ENCODE results near the gene UTP11. TPM values are rescaled to one million over a fixed set of nuclear protein-coding genes. Genes with fewer than 3 reads are reported as not detected.

UTP11 gene
- total RNA-seq, 1 experiment from 2014 or later: 53.8 TPM

DNA sequence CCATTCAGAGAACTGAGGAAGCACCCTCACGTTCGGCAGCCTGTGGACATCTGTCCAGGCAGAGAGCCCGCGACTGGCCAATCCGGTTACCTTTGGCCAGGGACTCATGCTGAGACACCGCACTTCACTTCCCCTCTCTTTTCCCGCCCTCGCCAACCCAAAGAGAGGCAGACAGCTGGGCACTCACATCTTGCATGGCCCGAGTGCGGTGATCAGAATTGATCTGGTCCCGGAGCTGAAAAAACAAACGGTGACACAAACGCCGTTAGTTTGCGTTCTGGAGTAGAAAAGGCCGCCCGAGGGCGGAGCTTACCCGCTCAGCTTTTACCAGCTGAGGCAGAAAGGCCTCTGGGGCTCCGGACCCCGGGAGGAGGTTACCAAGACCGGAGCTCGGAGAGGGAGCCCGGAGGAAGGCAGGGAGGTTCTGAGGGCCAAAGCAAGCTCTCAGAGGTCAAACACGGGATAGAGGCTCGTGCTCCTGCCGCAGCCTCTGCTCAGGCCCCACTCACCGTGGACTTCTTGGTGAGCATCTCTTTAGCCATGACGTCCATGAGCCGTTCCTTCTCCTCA is 23.1 kb upstream of the UTP11 start:
- CTCF ChIA-PET: interaction anchor here (0.6 to 0.7 kb wide), 2 partner anchors 58 to 847 kb away, joined by 4 to 6 read pairs; no protein-coding TSS in a partner anchor
- ATAC-seq (peak; percentile 50), DNase-seq (ENCODE audit: low read depth, low spot score) (no peak)
- Histone ChIP-seq H3K9me3 (ENCODE audit: control insufficient read depth, insufficient read depth, low read depth, low read length) (no peaks in the 10 kb centered on the region), H3K4me3 (ENCODE audit: low read depth in 2 of 2, low read length in 2 of 2) (peak overlapping the region; percentile 68 to 85), H3K27me3 (ENCODE audit: control insufficient read depth, insufficient read depth, low read length) (no peaks in the 10 kb centered on the region), H3K27ac (ENCODE audit: low read length) (peak overlapping the region; percentile 91), H3K4me1 (ENCODE audit: control insufficient read depth, insufficient read depth, low read length) (peaks cover 10% of the 10 kb centered on the region), H3K36me3 (ENCODE audit: control insufficient read depth, insufficient read depth, low read length) (peaks cover 8% of the 10 kb centered on the region)
- POLR2A ChIA-PET: interaction anchor here (0.6 kb wide), 1 partner anchor 26 kb away, joined by 3 read pairs; no protein-coding TSS in a partner anchor
- in situ Hi-C loops (cut with HindIII; ENCODE audit: low pct_unique_long_range_greater_than_20kb, low sequenced_read_pairs) (no loop called here), intact Hi-C loops (cut with micrococcal nuclease; ENCODE audit: unreplicated experiment) (no loop called here)
- TF ChIP-seq SIN3A (IDR thresholded peaks at IDR 0.05; ENCODE audit: borderline replicate concordance, insufficient read depth, low read depth, low read length): no peak
- TF ChIP-seq, protein P1, sequence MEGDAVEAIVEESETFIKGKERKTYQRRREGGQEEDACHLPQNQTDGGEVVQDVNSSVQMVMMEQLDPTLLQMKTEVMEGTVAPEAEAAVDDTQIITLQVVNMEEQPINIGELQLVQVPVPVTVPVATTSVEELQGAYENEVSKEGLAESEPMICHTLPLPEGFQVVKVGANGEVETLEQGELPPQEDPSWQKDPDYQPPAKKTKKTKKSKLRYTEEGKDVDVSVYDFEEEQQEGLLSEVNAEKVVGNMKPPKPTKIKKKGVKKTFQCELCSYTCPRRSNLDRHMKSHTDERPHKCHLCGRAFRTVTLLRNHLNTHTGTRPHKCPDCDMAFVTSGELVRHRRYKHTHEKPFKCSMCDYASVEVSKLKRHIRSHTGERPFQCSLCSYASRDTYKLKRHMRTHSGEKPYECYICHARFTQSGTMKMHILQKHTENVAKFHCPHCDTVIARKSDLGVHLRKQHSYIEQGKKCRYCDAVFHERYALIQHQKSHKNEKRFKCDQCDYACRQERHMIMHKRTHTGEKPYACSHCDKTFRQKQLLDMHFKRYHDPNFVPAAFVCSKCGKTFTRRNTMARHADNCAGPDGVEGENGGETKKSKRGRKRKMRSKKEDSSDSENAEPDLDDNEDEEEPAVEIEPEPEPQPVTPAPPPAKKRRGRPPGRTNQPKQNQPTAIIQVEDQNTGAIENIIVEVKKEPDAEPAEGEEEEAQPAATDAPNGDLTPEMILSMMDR (IDR thresholded peaks at IDR 0.05): no peak
- TF ChIP-seq POLR2AphosphoS5 (IDR thresholded peaks at IDR 0.05; ENCODE audit: low read depth, low read length): no peak
- no peak for TF ChIP-seq TCF7L2 (IDR thresholded peaks at IDR 0.05; ENCODE audit: low read depth, low read length)
- TF ChIP-seq, protein P2, sequence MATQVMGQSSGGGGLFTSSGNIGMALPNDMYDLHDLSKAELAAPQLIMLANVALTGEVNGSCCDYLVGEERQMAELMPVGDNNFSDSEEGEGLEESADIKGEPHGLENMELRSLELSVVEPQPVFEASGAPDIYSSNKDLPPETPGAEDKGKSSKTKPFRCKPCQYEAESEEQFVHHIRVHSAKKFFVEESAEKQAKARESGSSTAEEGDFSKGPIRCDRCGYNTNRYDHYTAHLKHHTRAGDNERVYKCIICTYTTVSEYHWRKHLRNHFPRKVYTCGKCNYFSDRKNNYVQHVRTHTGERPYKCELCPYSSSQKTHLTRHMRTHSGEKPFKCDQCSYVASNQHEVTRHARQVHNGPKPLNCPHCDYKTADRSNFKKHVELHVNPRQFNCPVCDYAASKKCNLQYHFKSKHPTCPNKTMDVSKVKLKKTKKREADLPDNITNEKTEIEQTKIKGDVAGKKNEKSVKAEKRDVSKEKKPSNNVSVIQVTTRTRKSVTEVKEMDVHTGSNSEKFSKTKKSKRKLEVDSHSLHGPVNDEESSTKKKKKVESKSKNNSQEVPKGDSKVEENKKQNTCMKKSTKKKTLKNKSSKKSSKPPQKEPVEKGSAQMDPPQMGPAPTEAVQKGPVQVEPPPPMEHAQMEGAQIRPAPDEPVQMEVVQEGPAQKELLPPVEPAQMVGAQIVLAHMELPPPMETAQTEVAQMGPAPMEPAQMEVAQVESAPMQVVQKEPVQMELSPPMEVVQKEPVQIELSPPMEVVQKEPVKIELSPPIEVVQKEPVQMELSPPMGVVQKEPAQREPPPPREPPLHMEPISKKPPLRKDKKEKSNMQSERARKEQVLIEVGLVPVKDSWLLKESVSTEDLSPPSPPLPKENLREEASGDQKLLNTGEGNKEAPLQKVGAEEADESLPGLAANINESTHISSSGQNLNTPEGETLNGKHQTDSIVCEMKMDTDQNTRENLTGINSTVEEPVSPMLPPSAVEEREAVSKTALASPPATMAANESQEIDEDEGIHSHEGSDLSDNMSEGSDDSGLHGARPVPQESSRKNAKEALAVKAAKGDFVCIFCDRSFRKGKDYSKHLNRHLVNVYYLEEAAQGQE (IDR thresholded peaks at IDR 0.05; ENCODE audit: insufficient read depth in 1 of 2, low read depth in 2 of 2, low read length in 1 of 2): no peak
- TSS peak; percentile 87 for BruUV-seq (replicated peaks)

DNA sequence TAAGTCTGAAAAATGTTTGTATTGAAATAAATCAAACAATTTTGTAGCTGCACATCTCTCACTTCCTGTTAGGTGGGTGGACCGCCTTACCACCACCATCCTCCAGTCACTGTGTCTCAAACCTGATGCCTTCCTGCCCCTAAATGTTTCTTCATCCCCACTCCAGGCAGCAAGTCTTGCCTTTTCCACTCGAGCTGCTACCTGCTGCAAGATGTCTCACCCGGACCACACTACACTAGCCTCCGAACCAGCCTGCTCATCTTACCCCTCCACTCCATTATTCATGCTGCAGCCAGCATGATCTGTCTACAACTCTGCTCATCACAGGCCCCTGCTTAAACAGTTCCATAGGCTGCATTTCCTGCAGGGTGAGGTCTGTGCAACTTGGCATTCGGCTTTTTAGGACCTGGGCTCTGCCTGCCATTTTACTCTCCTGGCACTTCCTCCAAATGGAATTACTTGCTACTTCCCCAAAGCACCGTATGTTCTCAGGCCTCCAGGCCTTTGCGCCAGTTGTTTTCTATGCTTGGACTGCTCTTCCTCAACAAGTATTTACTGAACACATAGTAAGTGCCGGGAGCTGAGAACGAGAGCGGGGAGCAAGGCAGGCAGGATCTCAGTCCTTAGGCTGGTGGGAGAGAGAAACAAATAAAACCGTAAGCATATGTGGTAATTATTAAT is 17.5 kb upstream of the UTP11 start:
- in situ Hi-C loops (cut with HindIII; ENCODE audit: low pct_unique_long_range_greater_than_20kb, low sequenced_read_pairs) (no loop called here), intact Hi-C loops (cut with micrococcal nuclease; ENCODE audit: unreplicated experiment) (no loop called here)
- ChIA-PET CTCF (no interaction called here), POLR2A (interaction anchor here (1.5 kb wide), 1 partner anchor 17 kb away, joined by 23 read pairs; the partner anchor contains the start of gene UTP11)
- H3K36me3 ChIP-seq (ENCODE audit: control insufficient read depth, insufficient read depth, low read length): no peaks in the 10 kb centered on the region
- BruUV-seq (replicated peaks): TSS peak; percentile 81
- peak overlapping the region; percentile 44 to 58; a peak in 3 of 4 replicates for H3K4me3 ChIP-seq (ENCODE audit: low read depth in 2 of 2, low read length in 2 of 2)
- ATAC-seq (no peak), DNase-seq (ENCODE audit: low read depth, low spot score) (no peak)
- H3K4me1 ChIP-seq (ENCODE audit: control insufficient read depth, insufficient read depth, low read length): peaks cover 23% of the 10 kb centered on the region
- TF ChIP-seq SIN3A (IDR thresholded peaks at IDR 0.05; ENCODE audit: borderline replicate concordance, insufficient read depth, low read depth, low read length) (no peak), POLR2AphosphoS5 (IDR thresholded peaks at IDR 0.05; ENCODE audit: low read depth, low read length) (no peak), TCF7L2 (IDR thresholded peaks at IDR 0.05; ENCODE audit: low read depth, low read length) (no peak)
- TF ChIP-seq, protein P2 (IDR thresholded peaks at IDR 0.05; ENCODE audit: insufficient read depth in 1 of 2, low read depth in 2 of 2, low read length in 1 of 2): no peak
- TF ChIP-seq, protein P1 (IDR thresholded peaks at IDR 0.05): no peak
- peak overlapping the region; percentile 72 for H3K27ac ChIP-seq (ENCODE audit: low read length)
- H3K9me3 ChIP-seq (ENCODE audit: control insufficient read depth, insufficient read depth, low read depth, low read length): no peaks in the 10 kb centered on the region
- no peaks in the 10 kb centered on the region for H3K27me3 ChIP-seq (ENCODE audit: control insufficient read depth, insufficient read depth, low read length)

Data from Panc1 (cell line).